NCI-H1417 treated with DMSO at 0.1 percent for 48 hours (cell line): ENCODE results near the gene SH2D3A.
"Not testable (repeated sequence)": the region's sequence is repeated elsewhere in the genome, so short reads cannot be mapped to it uniquely, and the experiment has no call there.

Source experiments
- DNase-seq: peaks from one replicate; lab custom pipeline; 2025; lab: John Stamatoyannopoulos, UW

The SH2D3A gene

DNA sequence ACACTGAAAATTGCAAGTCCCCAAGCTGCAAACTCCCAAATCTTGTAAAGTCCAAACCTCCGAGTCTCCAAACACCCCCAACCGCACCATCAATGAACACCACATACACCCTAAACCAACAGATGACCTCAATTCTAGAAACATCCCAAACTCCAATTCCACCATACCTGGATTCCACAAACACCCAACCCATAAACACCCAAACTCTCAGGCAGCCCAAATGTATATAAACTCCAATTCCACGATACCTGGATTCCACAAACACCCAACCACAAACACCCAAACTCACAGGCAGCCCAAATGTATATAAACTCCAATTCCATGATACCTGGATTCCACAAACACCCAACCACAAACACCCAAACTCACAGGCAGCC is 47.3 kb downstream of the SH2D3A start:
- DNase-seq = no peak

GRCh38 chr19:6719540-6719861 is 47.7 kb downstream of the SH2D3A start:
- no peak for DNase-seq

GRCh38 chr19:6718741-6719539 is 48.3 kb downstream of the SH2D3A start:
- no peak for DNase-seq

DNA sequence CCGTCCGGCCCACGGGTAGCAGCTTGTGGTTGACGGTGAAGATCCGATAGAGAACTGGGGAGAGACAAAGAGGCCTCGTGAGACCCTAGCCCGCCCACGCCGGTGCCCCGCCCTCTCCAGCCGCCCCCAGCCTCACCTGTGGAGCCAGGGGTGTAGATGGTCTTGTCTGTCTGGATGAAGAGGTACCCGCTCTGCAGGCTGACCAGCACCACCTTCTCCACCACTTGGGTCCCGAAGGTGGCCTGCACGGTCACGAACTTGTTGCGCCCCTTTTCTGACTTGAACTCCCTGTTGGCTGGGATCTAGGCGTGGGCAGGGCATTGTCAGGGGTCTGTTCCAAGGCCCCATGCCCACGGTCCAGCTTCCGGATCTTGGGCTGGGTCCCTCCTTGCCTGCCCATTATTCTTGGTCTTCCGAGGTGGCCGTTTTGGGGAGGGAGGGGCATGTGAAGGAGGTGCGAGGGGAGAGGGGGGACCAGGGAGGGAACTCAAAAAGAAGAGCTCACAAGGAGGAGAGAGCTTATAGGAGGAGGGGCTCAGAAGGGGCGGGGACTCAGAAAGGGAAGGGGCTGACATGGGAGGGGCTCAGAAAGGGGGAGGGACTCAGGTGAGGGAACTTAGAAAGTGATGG is 49.0 kb downstream of the SH2D3A start:
- DNase-seq = no peak

DNA sequence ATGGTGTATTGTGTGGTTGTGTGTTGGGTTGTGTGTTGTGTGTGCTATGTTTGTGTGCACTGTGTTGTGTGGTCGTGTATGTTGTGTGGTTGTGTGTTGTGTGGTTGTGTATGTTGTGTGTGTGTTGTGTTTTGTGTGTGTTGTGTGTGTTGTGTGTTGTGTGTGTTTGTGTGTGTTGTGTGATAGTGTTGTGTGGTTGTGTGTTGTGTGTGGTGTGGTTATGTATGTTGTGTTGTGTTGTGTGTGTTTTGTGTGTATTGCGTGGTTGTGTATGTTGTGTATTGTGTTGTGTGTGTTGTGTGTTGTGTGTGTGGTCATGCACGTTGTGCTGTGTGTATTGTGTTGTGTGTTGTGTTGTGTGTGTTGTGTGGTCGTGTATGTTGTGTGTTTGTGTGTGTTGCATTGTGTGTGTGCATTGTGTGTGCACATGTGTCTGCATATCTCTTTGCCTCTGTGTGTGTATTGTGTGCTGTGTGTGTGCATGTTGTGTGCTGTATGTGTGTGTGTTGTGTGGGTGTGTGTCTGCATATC is 49.7 kb downstream of the SH2D3A start:
- DNase-seq = no peak

- no peak for DNase-seq
Observed at GRCh38 chr19:6717036-6717435, 50.2 kb downstream of the SH2D3A start.

GRCh38 chr19:6716610-6716970 is 50.6 kb downstream of the SH2D3A start:
- no peak for DNase-seq

- DNase-seq = no peak
Observed at GRCh38 chr19:6714749-6715555, 52.3 kb downstream of the SH2D3A start.

DNA sequence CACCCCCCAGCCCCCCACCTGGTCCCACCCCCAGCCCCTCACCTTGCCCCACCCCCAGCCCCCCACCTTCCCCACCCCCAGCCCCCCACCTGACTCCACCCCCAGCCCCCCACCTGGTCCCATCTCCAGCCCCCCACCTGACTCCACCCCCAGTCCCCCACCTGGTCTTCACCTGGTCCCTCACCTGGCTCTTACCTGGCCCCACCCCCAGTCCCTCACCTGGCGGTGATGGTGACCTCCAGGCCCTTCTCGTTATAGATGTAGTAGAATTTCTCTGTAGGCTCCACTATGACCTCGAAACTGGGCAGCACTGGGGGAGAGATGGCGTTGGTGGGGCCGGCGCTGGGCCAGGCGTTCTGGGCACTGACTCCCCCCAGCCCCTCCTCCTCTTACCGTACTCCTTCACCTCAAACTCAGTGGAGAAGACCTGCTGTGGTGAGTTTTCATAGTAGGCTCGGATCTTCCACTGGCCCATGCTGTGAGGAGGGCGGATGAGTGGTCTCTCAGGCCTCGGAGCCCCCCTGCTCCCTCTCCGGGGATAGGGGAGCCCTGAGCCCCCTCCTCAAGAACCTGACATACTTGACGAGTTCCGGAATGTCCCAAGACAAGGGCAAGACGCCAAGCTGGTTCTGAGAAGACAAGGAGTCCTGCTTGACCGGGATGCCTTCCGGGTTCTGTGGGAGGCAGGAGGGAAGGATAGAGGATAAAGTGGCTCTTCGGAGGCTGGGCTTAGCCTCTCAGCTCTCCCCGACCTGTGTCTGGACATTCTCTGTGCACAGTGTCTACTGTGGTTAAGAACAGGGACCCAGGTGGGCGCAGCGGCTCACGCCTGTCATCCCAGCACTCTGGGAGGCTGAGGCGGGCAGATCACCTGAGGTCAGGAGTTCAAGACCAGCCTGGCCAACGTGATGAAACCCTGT is 53.2 kb downstream of the SH2D3A start:
- no peak for DNase-seq

DNA sequence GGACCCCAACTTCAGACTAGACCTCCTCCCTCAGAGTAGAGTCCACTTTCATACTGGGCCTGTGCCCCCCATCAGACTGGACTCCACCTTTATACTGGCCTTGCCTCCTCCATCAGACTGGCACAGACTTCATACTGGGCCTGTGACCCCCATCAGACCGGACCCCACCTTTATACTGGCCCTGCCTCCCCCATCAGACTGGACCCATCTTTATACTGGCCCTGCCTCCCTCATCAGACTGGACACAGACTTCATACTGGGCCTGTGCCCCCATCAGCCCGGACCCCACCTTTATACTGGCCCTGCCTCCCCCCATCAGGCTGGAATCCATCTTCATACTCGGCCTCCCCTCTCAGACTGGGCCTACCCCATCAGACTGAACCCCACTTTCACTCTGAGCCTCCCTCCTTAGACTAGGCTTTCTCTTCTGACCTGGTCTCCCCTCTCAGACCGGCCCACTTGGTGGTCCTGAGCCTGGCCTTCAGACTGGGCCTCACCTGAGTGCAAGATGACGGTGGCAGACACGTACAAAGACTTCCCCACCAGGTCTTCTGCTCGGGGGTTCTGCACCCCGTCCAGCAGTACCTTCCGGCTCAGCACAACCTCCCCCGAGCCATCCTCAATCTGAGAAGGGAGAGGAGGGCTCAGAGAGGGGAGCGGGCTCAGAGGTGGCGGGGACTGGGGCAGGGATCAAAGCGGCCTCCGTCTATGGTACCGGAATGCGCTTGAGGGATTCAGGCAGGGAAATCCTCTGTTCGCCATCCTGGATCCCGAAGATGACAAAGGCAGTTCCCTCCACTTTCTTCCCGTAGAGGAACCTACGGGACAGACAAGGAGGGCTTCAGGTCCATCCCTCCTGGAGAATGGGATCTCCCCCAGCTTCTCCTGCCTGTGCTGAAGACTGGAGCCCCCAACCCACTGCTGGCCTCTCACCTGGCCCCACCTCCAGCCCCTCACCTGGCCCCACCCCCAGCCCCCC is 54.3 kb downstream of the SH2D3A start:
- no peak for DNase-seq

DNA sequence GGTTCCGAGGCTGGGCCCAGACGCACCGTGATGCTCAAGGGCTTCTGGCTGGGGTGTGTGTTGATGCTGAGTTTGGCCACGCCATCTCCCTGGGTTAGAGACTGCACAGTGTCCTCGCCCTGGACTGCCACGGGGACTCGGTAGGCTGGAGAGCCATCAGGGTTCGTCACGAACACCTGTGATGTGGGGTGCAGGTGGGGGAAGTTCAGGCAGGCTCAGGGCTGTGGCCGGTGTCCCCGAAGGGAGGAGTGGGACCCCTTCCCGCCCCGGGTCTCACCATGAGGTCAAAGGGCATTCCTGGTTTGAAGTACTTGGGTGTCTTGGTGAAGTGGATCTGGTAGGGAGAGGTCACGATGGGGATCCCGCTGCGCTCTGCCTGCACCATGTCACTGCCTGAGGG is 55.0 kb downstream of the SH2D3A start:
- DNase-seq = no peak

DNA sequence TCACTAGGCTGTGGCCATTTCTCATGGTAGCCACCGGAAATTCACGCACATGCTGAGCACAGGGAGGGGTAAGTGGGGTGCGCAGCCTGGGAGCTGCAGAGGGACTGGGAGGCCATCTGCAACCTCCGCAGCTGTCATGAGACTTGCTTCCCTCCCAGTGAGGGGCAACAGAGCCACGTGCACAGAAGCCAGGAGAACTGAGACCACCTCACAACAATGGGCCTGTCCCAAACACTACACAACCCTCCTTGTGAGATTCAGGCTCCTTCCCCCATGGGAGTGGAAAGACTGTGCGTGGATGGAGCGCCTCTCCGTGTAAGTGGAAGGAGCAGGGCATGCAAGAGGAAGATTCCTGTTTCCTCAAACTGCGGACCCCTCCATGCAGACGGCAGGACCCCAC is 55.6 kb downstream of the SH2D3A start:
- no peak for DNase-seq

GRCh38 chr19:6711078-6711361 is 56.2 kb downstream of the SH2D3A start:
- no peak for DNase-seq

- DNase-seq = no peak
Observed at GRCh38 chr19:6710273-6711077, 56.8 kb downstream of the SH2D3A start.

DNA sequence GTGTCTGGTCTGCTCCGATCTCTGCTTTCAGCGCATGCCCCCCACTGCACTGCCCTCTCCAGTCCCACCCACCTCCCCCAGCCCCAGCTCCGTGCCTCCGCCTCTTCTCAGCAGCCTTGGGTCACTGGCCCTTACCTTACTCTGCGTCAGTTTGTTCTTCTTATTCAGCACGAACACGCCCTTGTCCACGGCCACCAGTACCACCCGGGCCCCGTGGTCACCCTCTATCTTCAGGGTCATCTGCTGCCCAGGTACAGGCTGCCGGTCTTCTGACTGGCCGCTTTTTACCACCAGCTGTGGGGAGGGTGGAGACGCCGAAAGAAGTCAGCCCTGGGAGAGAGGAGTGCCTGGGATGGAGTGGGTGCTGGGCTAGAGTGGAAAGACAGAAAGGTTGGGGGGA is 57.7 kb downstream of the SH2D3A start:
- DNase-seq = no peak

GRCh38 chr19:6708913-6709312 is 58.3 kb downstream of the SH2D3A start:
- not testable (repeated sequence) for DNase-seq

GRCh38 chr19:6708346-6708745 is 58.9 kb downstream of the SH2D3A start:
- DNase-seq = no peak

DNA sequence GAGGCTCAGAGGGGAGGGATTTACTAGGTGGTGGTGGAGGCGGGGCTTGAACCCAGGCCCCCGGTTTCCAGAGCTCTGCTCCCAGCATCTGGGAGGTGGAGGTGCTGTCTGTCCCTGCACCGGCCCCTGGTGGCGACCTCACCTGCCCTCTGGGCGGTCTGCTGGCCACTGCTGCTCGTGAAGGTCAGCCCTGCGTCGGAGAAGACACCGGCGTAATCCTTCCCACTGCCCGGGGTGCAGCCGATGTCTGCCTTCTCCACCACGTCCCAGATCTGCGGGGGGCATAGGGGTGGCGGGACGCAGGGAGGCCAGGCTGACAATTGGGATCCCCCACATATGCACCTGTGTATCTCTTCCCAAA is 59.6 kb downstream of the SH2D3A start:
- no peak for DNase-seq

DNA sequence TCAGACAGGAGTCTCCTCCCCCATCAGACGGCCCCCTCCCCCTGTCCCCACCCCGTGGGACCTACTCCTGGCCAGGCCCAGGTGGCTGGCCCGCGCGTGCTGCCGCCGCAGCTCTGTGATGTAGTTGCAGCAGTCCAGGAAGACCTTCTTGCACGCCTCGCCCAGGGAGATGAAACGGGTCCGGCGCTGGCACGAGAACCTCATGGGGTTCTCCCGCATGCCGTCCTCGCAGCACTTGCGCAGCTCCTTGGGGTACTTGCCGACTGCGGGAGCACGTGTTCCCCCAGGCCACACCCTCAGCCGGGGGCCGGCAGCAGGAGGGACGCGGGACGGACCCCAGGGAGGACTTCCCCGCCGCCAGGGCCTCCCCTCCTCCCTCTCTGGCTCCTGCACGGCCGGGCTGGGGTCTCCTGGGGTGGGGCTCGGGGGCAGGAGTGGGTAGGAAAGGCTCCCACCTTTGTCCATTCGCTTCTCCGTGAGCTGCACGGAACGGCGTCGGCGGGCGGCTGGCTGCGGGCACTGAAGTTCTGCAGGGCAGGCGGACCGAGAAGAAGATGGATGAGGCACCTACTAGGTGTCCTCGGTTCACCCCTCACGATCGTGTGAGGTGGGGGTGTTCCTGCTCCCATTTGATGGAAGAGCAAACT is 60.1 kb downstream of the SH2D3A start:
- no peak for DNase-seq

GRCh38 chr19:6706633-6706958 is 60.6 kb downstream of the SH2D3A start:
- no peak for DNase-seq
